H9 (cell line): ENCODE measurements around the gene UNC5C. TPM values are rescaled to one million over a fixed set of nuclear protein-coding genes. Genes with fewer than 3 reads are reported as not detected.

Experiments used
- DNase-seq: peaks from one replicate; pipeline ENCODE4 v3.0.0-alpha.2; 2017
- H2AFZ ChIP-seq: one replicate; pipeline ENCODE4 v1.6.1; 2013; ENCODE audit warnings: mild to moderate bottlenecking, low read length, control low read depth, moderate library complexity
- H2AK5ac ChIP-seq: 2 replicates; pipeline ENCODE4 v1.6.1; 2013; ENCODE audit warnings: low read length, control low read depth, mixed read lengths; ENCODE audit not compliant: insufficient read length
- H2BK120ac ChIP-seq: one replicate; pipeline ENCODE4 v1.6.1; 2013; ENCODE audit warnings: low read depth, mild to moderate bottlenecking, low read length, control low read depth, inconsistent platforms; ENCODE audit not compliant: poor library complexity, severe bottlenecking
- H2BK12ac ChIP-seq: 2 replicates; pipeline ENCODE4 v1.6.1; 2013; ENCODE audit warnings: low read length, control low read depth, mixed read lengths, low read depth; ENCODE audit not compliant: insufficient read length
- H2BK15ac ChIP-seq: 2 replicates; pipeline ENCODE4 v1.6.1; 2013; ENCODE audit warnings: low read depth, low read length, control low read depth
- H2BK20ac ChIP-seq: one replicate; pipeline ENCODE4 v1.6.1; 2013; ENCODE audit warnings: low read depth, mild to moderate bottlenecking, low read length, control low read depth, inconsistent platforms; ENCODE audit not compliant: poor library complexity, severe bottlenecking
- H2BK5ac ChIP-seq: 2 replicates; pipeline ENCODE4 v1.6.1; 2013; ENCODE audit warnings: low read length, control low read depth, mixed read lengths; ENCODE audit not compliant: insufficient read length
- H3K14ac ChIP-seq: 2 replicates; pipeline ENCODE4 v1.6.1; 2013; ENCODE audit warnings: low read length, control low read depth; ENCODE audit not compliant: insufficient read depth
- H3K18ac ChIP-seq: 2 replicates; pipeline ENCODE4 v1.6.1; 2013; ENCODE audit warnings: low read depth, mild to moderate bottlenecking, mixed read lengths, low read length, control low read depth; ENCODE audit not compliant: insufficient read length
- H3K23ac ChIP-seq: 2 replicates; pipeline ENCODE4 v1.6.1; 2013; ENCODE audit warnings: low read length, control low read depth, mixed read lengths, low read depth; ENCODE audit not compliant: insufficient read length
- H3K23me2 ChIP-seq: 2 replicates; pipeline ENCODE4 v1.6.1; 2013; ENCODE audit warnings: low read depth, mild to moderate bottlenecking, mixed read lengths, low read length, control low read depth; ENCODE audit not compliant: insufficient read length, poor library complexity, severe bottlenecking
- H3K27ac ChIP-seq: 2 replicates; pipeline ENCODE4 v1.5.1; 2013; ENCODE audit warnings: low read length, control low read depth, mixed read lengths, low read depth; ENCODE audit not compliant: insufficient read length
- H3K27me3 ChIP-seq: 2 replicates; pipeline ENCODE4 v1.6.1; 2013; ENCODE audit warnings: low read length, control low read depth, inconsistent platforms; ENCODE audit not compliant: insufficient read depth
- H3K4ac ChIP-seq: 2 replicates; pipeline ENCODE4 v1.6.1; 2013; ENCODE audit warnings: low read depth, mild to moderate bottlenecking, control low read depth, inconsistent platforms, low read length, moderate library complexity
- H3K4me1 ChIP-seq: 2 replicates; pipeline ENCODE4 v1.6.1; 2013; ENCODE audit warnings: low read length, control low read depth, inconsistent platforms; ENCODE audit not compliant: insufficient read depth
- H3K4me2 ChIP-seq: 2 replicates; pipeline ENCODE4 v1.6.1; 2013; ENCODE audit warnings: low read length, control low read depth, mixed read lengths; ENCODE audit not compliant: insufficient read length, insufficient read depth
- H3K56ac ChIP-seq: 2 replicates; pipeline ENCODE4 v1.6.1; 2013; ENCODE audit warnings: low read depth, mild to moderate bottlenecking, mixed read lengths, low read length, control low read depth; ENCODE audit not compliant: insufficient read length
- H3K79me1 ChIP-seq: 2 replicates; pipeline ENCODE4 v1.6.1; 2013; ENCODE audit warnings: low read depth, mild to moderate bottlenecking, moderate library complexity, low read length, control low read depth, inconsistent platforms; ENCODE audit not compliant: insufficient read depth, poor library complexity, severe bottlenecking
- H3K79me2 ChIP-seq: 2 replicates; pipeline ENCODE4 v1.6.1; 2013; ENCODE audit warnings: low read length, control low read depth, inconsistent platforms; ENCODE audit not compliant: insufficient read depth
- H3K9ac ChIP-seq: 2 replicates; pipeline ENCODE4 v1.6.1; 2013; ENCODE audit warnings: low read length, control low read depth, mixed read lengths; ENCODE audit not compliant: insufficient read length; ENCODE audit errors: extremely low read depth
- H3K9me3 ChIP-seq: one replicate; pipeline ENCODE4 v1.6.1; 2013; ENCODE audit warnings: low read depth, low read length, inconsistent platforms; ENCODE audit not compliant: control insufficient read depth
- H3T11ph ChIP-seq: one replicate; pipeline ENCODE4 v1.6.1; 2013; ENCODE audit warnings: mild to moderate bottlenecking, low read length, control low read depth, inconsistent platforms
- H4K20me1 ChIP-seq: one replicate; pipeline ENCODE4 v1.6.1; 2013; ENCODE audit not compliant: control insufficient read depth, insufficient read length, insufficient read depth
- H4K5ac ChIP-seq: 2 replicates; pipeline ENCODE4 v1.6.1; 2013; ENCODE audit warnings: low read depth, mild to moderate bottlenecking, mixed read lengths, low read length, control low read depth; ENCODE audit not compliant: insufficient read length
- H4K8ac ChIP-seq: replicated peaks from 2 replicates; pipeline ENCODE4 v1.6.1; 2013; ENCODE audit warnings: low read length, control low read depth, mixed read lengths, low read depth; ENCODE audit not compliant: insufficient read length
- H4K91ac ChIP-seq: 2 replicates; pipeline ENCODE4 v1.6.1; 2013; ENCODE audit warnings: low read depth, mild to moderate bottlenecking, moderate library complexity, mixed read lengths, low read length, control low read depth; ENCODE audit not compliant: insufficient read length
- H3K27ac Mint-ChIP-seq, 3 experiments: 2 replicates in 2 of 3; 3 replicates in 1 of 3; pipeline ENCODE4 v1.8.0; 2020 to 2021; ENCODE audit warnings: mixed read lengths in 3 of 3, mild to moderate bottlenecking in 1 of 3, moderate library complexity in 1 of 3
- H3K27me3 Mint-ChIP-seq: 2 replicates; pipeline ENCODE4 v1.8.0; 2021; ENCODE audit warnings: low read depth, mild to moderate bottlenecking, moderate library complexity, mixed read lengths
- H3K36me3 Mint-ChIP-seq, 3 experiments: 2 replicates in 2 of 3; 3 replicates in 1 of 3; pipeline ENCODE4 v1.8.0; 2020 to 2021; ENCODE audit warnings: low read depth in 3 of 3, mixed read lengths in 3 of 3; ENCODE audit not compliant: insufficient read depth in 1 of 3
- H3K4me1 Mint-ChIP-seq, 2 experiments: 2 replicates each; pipeline ENCODE4 v1.8.0; 2020; ENCODE audit warnings: mixed read lengths in 2 of 2
- H3K4me3 Mint-ChIP-seq, 2 experiments: 2 replicates in 1 of 2; 3 replicates in 1 of 2; pipeline ENCODE4 v1.8.0; 2020 to 2021; ENCODE audit warnings: mild to moderate bottlenecking in 2 of 2, mixed read lengths in 2 of 2, moderate library complexity in 1 of 2
- H3K9me3 Mint-ChIP-seq, 2 experiments: 2 replicates in 1 of 2; 3 replicates in 1 of 2; pipeline ENCODE4 v1.8.0; 2020; ENCODE audit warnings: mild to moderate bottlenecking in 2 of 2, mixed read lengths in 2 of 2, moderate library complexity in 1 of 2
- CTCF ChIP-seq: fragments of 200-600 bp; sonication (generic); conservative IDR thresholded peaks from 3 replicates; pipeline ENCODE4 v1.8.0; 2021; ENCODE audit warnings: antibody characterized with exemption, mild to moderate bottlenecking
- WGBS: extraction: QIAGEN DNeasy Blood & Tissue Kit; methylation state at CpG from one replicate; pipeline ENCODE4 v1.1.7; 2013; ENCODE audit warnings: missing lambda C conversion rate, low lambda C conversion rate, mixed read lengths; ENCODE audit not compliant: insufficient read length; ENCODE audit errors: extremely low coverage; 5-methylcytosine and 5-hydroxymethylcytosine counted together
- total RNA-seq: library from RNA; stranded (reverse); gene quantifications from 2 replicates; pipeline ENCODE4 v1.2.1, GENCODE V29; 2021

Gene UNC5C
- total RNA-seq, 1 experiment from 2014 or later: not detected

GRCh38 chr4:95563638-95564337 lies 15.0 kb upstream of the UNC5C start:
- Histone ChIP-seq H2BK20ac (no peak overlapping the region), H3K4me1 (no peaks in the 10 kb centered on the region), H3K27ac (no peak overlapping the region), H3K9ac (no peak overlapping the region), H2BK120ac (no peak overlapping the region), H3K14ac (no peak overlapping the region), H3K9me3 (no peaks in the 10 kb centered on the region), H3T11ph (no peak overlapping the region), H3K27me3 (no peaks in the 10 kb centered on the region), H2AFZ (no peak overlapping the region), H2BK15ac (no peak overlapping the region), H3K4me2 (no peak overlapping the region), H4K91ac (no peak overlapping the region), H3K18ac (no peak overlapping the region), H3K79me2 (no peaks in the 10 kb centered on the region), H2AK5ac (no peak overlapping the region), H2BK12ac (no peak overlapping the region), H2BK5ac (no peak overlapping the region), H3K23ac (no peak overlapping the region), H3K79me1 (no peaks in the 10 kb centered on the region), H3K56ac (no peak overlapping the region), H4K5ac (no peak overlapping the region), H3K23me2 (no peaks in the 10 kb centered on the region), H4K8ac (no peak overlapping the region), H4K20me1 (no peaks in the 10 kb centered on the region), H3K4ac (no peak overlapping the region)
- Mint-ChIP-seq H3K27ac (peak overlapping the region in 1 of 3 experiments; percentile 25; a peak in 2 of 7 replicates), H3K27me3 (no peaks in the 10 kb centered on the region), H3K4me1 (peaks cover 0 to 8% of the 10 kb centered on the region in 2 experiments; a peak in 1 of 4 replicates), H3K9me3 (no peaks in the 10 kb centered on the region; a peak in 1 of 5 replicates), H3K4me3 (no peak overlapping the region), H3K36me3 (no peaks in the 10 kb centered on the region)
- no peak for TF ChIP-seq CTCF
- no CpG with 5 or more reads among the region's 2 CpGs for WGBS
- no peak for DNase-seq
